ENCODE measurements around the gene P3H2.

DNA sequence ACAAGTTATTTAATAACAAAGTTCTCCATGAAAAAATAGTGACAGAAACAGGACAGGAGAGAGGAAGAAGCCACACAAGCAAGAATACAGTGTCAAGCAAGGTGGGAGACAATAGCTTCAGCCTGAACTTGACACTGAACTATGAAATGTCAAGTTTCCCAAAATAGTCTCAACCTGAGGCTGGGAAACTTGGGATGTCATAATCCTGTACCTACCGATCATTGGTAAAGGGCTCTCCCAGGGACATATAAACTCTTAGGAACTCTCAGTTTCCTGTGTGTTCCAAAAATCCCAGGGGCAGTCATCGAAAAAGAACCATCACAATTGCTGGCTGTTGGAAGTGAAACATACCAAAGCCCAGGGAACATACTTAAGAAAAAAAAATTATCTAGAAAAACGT is 211.6 kb downstream of the P3H2 start:
- TF ChIP-seq CTCF (IDR thresholded peaks at IDR 0.05) (no peak), EP300 (IDR thresholded peaks at IDR 0.05) (no peak), POLR2A (IDR thresholded peaks at IDR 0.05) (no peak), POLR2AphosphoS5 (IDR thresholded peaks at IDR 0.05) (no peak)

Measured in suprapubic skin (tissue), 4 donors.